ENCODE results near the gene DTX3. TPM values are rescaled to one million over a fixed set of nuclear protein-coding genes. Genes with fewer than 3 reads are reported as not detected.

The DTX3 gene
- total RNA-seq, 2 experiments from 2014 or later, result 15.5 to 16.5 TPM

DNA sequence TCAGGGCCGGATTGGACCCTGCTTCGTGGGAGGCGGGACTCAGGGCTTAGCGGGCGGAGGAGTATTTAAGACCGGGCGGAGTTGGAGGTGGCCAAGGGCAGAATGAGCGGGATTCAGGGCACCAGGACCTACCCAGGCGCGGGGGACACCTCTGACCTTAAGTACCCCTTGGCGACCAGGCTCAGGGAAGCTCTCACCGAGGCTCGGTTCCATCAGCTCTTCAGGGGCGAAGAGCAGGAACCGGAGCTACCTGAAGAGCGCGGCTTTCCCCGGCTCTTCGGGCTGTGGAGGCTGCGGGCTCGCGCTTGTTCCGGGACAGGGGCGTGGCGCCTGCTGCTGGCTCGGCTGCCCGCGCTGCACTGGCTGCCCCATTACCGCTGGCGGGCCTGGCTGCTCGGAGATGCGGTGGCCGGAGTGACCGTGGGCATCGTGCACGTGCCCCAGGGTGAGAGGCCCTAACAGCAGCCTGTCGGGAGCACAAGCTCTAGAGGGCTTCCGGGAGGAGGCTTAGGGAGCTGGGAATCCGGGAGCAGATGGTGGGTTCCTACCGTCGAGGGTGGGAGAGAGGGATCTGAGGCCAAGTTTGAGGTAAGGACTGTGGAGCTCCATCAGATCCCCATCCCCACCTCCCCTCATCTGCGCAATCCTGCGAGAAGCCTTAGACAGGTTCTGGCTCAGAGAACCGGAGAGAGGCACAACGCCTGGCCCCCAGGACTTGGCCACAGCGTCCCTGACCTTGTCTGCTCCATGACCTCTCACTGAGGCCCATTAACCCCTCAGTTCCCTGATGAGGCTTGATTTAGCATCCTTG is 15.0 kb downstream of the DTX3 start:
- Mint-ChIP-seq H3K9me3 (no peaks in the 10 kb centered on the region), H3K27me3 (peaks cover 92% of the 10 kb centered on the region), H3K4me1 (peaks cover 30% of the 10 kb centered on the region), H3K27ac (peak overlapping the region; percentile 58), H3K4me3 (no peak overlapping the region), H3K36me3 (ENCODE audit: low read depth) (no peaks in the 10 kb centered on the region)
- ChIA-PET CTCF (interaction anchor here (1.1 to 3.2 kb wide), 8 partner anchors 9 to 44 kb away, joined by 3 to 11 read pairs (median 6); no protein-coding TSS in a partner anchor), POLR2A (no interaction called here)
- no peak for DNase-seq

DNA sequence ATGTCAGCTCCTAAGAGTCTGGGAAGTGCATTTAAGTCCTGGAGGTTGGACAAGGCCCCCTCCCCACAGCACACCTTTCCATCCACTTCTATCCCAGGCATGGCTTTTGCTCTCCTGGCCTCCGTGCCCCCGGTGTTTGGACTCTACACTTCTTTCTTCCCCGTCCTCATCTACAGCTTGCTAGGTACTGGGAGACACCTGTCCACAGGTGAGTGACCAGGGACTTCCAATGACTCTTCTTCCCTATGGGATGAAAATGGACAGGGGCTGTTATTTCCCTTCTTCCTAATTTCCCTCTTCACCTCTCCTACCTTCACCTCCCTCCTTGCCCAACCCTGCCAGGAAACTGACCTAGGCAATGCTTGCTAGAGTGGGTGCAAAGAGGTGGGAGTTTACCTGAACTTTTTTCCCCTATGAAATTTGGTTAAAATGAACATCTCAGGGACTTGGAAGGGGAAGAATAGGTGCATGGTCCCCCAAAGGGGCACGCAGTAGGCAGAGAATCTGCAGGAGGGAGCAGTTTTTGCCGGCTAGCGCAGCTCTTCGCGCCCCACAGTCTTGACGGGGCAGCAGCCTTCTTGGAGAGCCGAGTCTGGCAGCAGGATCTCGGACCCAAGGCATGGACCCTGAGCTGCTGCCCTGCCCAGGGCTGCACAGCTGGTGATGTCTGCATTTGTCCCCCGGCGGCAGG is 15.8 kb downstream of the DTX3 start:
- Mint-ChIP-seq H3K36me3 (ENCODE audit: low read depth) (no peaks in the 10 kb centered on the region), H3K4me3 (peak overlapping the region; percentile 62), H3K27ac (no peak overlapping the region), H3K27me3 (peaks cover 94% of the 10 kb centered on the region), H3K9me3 (no peaks in the 10 kb centered on the region), H3K4me1 (peaks cover 30% of the 10 kb centered on the region)
- ChIA-PET CTCF (interaction anchor here (0.6 to 3.2 kb wide), 16 partner anchors 8 to 168 kb away, joined by 3 to 16 read pairs (median 4); partner anchors contain the start of genes ARHGEF25 and B4GALNT1), POLR2A (no interaction called here)
- no peak for DNase-seq

DNA sequence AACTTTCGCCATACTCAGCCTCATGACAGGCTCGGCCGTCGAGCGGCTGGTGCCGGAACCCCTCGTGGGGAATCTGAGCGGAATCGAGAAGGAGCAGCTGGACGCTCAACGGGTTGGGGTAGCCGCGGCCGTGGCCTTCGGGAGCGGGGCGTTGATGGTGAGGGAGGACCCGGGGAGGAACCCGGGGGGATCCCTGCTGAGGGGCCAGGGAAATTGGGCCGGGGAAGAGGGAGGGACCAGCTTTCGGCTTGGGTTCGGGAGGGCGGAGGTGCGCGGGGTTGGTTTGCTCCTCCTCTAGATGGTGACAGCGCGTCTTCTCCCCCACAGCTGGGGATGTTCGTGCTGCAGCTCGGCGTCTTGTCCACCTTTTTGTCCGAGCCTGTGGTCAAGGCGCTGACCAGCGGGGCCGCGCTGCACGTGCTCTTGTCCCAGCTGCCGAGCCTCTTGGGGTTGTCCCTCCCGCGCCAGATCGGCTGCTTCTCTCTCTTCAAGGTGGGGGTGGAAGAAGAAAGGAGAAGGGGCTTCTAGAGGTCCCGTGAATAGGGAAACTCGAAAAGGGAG is 16.4 kb downstream of the DTX3 start:
- CTCF ChIA-PET, result interaction anchor here (0.6 to 3.2 kb wide), 13 partner anchors 10 to 168 kb away, joined by 3 to 16 read pairs (median 4); partner anchors contain the start of genes ARHGEF25 and B4GALNT1
- POLR2A ChIA-PET, result no interaction called here
- Mint-ChIP-seq H3K4me1 (peaks cover 30% of the 10 kb centered on the region), H3K27ac (no peak overlapping the region), H3K9me3 (no peaks in the 10 kb centered on the region), H3K36me3 (ENCODE audit: low read depth) (no peaks in the 10 kb centered on the region), H3K27me3 (peaks cover 94% of the 10 kb centered on the region), H3K4me3 (peak overlapping the region; percentile 62)
- DNase-seq, result no peak

DNA sequence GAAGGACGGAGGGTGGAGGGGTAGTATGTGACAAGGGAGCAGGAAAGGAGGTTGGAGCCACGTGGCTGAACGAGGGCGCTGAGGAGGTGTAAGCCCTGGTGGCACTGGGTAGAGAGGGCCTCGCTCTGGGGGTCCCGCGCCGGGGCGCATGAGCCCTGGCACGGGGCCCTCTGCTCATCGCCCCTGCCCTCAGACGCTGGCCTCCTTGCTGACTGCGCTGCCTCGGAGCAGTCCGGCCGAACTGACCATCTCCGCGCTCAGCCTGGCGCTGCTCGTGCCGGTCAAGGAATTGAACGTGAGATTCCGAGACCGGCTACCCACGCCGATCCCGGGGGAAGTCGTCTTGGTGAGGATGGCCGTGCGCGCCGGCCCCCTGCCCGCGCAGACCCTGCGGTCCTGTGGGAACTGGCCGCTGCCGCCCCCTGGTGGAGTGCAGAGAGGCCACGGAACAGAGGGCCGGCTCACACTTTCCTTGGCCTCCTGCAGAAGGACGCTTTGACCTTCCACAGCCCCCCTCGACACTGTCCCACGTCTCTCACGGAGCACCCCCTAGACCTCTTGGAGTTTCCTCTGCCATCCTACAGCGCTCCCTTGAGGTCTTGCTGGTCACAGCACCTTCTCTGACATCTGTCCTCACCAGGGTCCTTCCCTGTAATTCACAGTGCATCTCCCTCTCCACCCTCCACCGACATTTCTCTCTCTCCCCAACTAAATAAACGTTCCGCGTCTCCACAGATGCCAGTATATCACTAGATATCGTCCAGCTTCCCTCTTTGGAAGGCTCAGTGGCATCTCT is 17.1 kb downstream of the DTX3 start:
- CTCF ChIA-PET, result interaction anchor here (0.6 to 3.2 kb wide), 13 partner anchors 11 to 169 kb away, joined by 3 to 16 read pairs (median 4); partner anchors contain the start of genes ARHGEF25, B4GALNT1 and OS9
- Mint-ChIP-seq H3K27me3 (peaks cover 96% of the 10 kb centered on the region), H3K9me3 (no peaks in the 10 kb centered on the region), H3K4me3 (peak overlapping the region; percentile 62), H3K27ac (no peak overlapping the region), H3K36me3 (ENCODE audit: low read depth) (no peaks in the 10 kb centered on the region), H3K4me1 (peaks cover 30% of the 10 kb centered on the region)
- DNase-seq, result peak; percentile 58
- POLR2A ChIA-PET, result no interaction called here

DNA sequence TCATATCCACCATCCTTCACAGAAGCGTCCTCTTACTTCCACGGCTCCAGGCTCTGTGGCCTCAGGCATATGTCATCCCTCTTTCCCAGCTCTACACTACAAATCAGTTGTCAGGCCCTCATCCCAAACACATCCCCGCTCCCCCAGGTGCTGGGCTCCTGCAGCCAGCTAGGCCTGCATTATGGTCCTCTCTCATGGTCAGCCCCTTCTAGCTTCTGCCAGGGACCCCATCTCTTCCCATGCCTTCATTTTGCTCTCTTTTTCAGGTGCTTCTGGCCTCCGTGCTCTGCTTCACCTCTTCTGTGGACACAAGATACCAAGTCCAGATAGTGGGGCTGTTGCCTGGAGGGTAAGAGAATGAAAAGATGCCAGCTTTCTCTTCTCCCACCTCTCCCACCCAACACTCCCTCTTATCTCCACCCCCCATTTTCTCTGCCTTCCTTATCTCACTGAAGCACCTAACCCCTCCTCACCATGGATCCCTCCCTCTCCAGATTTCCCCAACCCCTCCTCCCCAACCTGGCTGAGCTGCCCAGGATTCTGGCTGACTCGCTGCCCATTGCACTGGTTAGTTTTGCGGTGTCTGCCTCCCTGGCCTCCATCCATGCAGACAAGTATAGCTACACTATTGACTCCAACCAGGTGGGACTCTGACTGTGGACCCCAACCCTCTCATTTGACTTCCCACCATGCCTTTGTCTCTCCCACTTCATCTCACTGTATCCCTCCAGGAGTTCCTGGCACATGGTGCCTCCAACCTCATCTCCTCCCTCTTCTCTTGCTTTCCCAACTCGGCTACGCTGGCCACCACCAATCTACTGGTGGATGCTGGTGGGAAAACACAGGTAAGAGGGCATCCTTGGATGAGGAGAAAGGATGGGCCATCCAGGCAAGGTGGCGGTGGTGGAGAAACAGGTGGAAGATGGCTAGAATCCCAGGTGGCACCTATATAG is 17.9 kb downstream of the DTX3 start:
- ChIA-PET CTCF (interaction anchor here (0.6 to 2.4 kb wide), 8 partner anchors 10 to 167 kb away, joined by 3 to 16 read pairs (median 3); partner anchors contain the start of genes B4GALNT1, INHBE and OS9), POLR2A (no interaction called here)
- no peak for DNase-seq
- peaks cover 93% of the 10 kb centered on the region for H3K27me3 Mint-ChIP-seq
- H3K27ac Mint-ChIP-seq, result no peak overlapping the region
- no peaks in the 10 kb centered on the region for H3K36me3 Mint-ChIP-seq (ENCODE audit: low read depth)
- H3K4me3 Mint-ChIP-seq, result no peak overlapping the region
- no peaks in the 10 kb centered on the region for H3K9me3 Mint-ChIP-seq
- H3K4me1 Mint-ChIP-seq, result peaks cover 34% of the 10 kb centered on the region

DNA sequence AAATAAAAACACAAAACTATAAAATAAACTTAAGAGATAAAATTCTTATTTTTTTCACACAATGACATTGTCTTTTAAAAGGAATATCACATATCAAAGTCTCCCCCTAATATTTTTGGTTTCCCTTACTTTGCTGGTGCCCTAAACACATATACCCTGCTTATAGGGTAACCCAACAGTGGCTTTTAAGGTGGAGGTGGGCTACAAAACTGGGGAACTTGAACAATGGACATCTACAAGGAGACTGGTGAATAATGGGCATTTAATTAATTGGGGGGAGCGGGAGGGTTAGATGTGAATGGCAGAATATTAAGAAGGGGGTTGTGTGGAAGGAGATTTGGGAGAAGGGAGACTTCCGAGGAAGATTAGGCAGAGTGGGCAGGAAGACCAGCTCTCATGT is 18.8 kb downstream of the DTX3 start:
- Mint-ChIP-seq H3K4me3 (no peak overlapping the region), H3K9me3 (no peaks in the 10 kb centered on the region), H3K36me3 (ENCODE audit: low read depth) (no peaks in the 10 kb centered on the region), H3K4me1 (peaks cover 40% of the 10 kb centered on the region), H3K27ac (no peak overlapping the region), H3K27me3 (peaks cover 92% of the 10 kb centered on the region)
- no peak for DNase-seq
- CTCF ChIA-PET, result no interaction called here
- POLR2A ChIA-PET, result no interaction called here

DNA sequence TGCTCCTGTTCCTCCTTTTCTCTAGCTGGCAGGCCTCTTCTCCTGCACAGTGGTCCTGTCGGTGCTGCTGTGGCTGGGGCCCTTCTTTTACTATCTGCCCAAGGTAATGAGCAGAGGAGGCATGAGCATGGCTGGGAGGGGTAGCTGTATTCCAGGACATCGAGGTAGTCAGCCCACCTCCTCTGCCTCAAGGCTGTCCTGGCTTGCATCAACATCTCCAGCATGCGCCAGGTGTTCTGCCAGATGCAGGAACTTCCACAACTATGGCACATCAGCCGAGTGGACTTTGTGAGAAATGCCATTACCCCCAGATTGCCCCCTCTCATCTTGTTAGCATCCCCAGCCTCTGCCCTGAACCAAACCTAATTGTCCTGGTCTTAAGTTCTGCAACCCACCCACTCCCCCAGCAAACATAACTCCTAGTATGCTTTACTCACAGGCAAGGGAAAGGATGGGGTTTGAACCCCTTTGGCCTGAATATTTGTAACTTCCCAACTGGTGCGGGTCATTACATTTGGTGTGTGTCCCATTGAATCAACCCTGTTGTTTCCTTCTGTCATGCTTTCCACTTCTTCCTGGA is 19.3 kb downstream of the DTX3 start:
- no peak for DNase-seq
- peaks cover 92% of the 10 kb centered on the region for H3K27me3 Mint-ChIP-seq
- no peaks in the 10 kb centered on the region for H3K9me3 Mint-ChIP-seq
- ChIA-PET POLR2A (no interaction called here), CTCF (no interaction called here)
- H3K36me3 Mint-ChIP-seq (ENCODE audit: low read depth), result no peaks in the 10 kb centered on the region
- H3K27ac Mint-ChIP-seq, result no peak overlapping the region
- no peak overlapping the region for H3K4me3 Mint-ChIP-seq
- H3K4me1 Mint-ChIP-seq, result peaks cover 39% of the 10 kb centered on the region

DNA sequence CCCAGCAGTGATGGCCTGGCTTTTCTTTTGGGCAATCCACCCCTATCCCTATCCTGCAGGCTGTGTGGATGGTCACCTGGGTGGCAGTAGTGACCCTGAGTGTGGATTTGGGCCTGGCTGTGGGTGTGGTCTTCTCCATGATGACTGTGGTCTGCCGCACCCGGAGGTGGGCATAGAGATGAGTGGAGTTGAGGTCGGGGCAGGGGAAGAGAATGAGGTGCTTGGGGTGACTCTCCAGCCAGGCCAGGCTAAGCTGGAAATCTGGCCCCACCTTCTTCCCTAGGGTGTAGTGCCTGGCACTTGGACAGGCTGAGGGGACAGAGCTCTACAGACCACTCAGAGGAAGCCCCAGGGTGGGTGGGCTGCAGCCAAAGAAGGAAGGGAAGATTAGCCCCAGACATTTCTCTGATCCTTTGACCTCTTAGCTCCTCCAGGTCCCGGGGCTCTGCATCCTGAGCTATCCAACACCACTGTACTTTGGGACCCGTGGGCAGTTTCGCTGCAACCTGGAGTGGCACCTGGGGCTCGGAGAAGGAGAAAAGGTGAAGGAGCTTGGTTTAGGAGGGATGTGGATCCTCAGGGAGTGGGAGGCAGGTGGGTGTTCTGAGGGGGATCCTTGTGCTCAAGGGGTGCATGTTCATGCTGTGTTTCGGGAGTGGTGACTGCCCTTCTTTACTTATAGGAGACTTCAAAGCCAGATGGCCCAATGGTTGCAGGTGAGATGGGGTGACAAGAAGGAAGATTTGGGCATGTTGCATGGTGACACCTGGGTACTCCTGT is 20.0 kb downstream of the DTX3 start:
- POLR2A ChIA-PET, result no interaction called here

DNA sequence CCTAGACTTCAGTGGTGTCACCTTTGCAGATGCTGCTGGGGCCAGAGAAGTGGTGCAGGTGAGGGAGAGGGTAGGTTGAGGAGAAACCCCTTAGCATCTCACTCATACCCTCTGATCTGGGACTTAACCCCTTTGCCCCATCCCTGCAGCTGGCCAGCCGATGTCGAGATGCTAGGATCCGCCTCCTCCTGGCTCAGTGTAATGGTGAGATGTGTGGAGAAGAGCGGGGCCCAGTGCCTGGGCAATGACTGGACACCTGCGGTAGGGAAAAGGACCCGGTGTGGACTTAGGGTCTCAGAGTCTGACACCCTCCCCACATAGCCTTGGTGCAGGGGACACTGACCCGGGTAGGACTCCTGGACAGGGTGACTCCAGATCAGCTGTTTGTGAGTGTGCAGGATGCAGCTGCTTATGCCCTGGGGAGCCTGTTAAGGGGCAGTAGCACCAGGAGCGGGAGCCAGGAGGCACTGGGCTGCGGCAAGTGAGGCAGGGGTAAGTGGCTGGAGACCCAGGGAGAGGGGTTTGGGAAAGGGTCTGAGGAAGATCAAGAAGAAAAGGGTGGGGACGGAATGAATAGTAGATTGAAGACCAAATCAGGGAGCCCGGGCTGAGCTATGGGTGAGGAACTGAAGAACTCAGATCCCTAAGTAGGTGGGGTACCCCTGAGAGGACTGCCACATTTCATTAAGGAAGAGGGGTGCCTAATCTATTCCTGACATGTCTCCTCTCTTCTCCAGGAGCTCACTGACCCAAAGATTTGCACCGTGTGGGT is 20.8 kb downstream of the DTX3 start:
- no peaks in the 10 kb centered on the region for H3K36me3 Mint-ChIP-seq (ENCODE audit: low read depth)
- DNase-seq, result no peak

More for the DNA sequence above, 20.0 kb downstream of the DTX3 start:
- Mint-ChIP-seq H3K4me3 (no peak overlapping the region), H3K27me3 (peaks cover 94% of the 10 kb centered on the region), H3K36me3 (ENCODE audit: low read depth) (no peaks in the 10 kb centered on the region), H3K27ac (no peak overlapping the region), H3K4me1 (peaks cover 35% of the 10 kb centered on the region), H3K9me3 (no peaks in the 10 kb centered on the region)
- CTCF ChIA-PET, result interaction anchor here (1.0 to 1.4 kb wide), 2 partner anchors 10 to 41 kb away, joined by 3 to 5 read pairs; no protein-coding TSS in a partner anchor
- no peak for DNase-seq

More for the DNA sequence above, 20.8 kb downstream of the DTX3 start:
- no peak overlapping the region for H3K4me3 Mint-ChIP-seq
- no peaks in the 10 kb centered on the region for H3K9me3 Mint-ChIP-seq
- ChIA-PET POLR2A (no interaction called here), CTCF (interaction anchor here (0.5 to 1.4 kb wide), 4 partner anchors 11 to 383 kb away, joined by 3 to 5 read pairs (median 3); no protein-coding TSS in a partner anchor)
- H3K27me3 Mint-ChIP-seq, result peaks cover 93% of the 10 kb centered on the region
- H3K27ac Mint-ChIP-seq, result no peak overlapping the region
- H3K4me1 Mint-ChIP-seq, result peaks cover 29% of the 10 kb centered on the region

Measured in activated CD4-positive, alpha-beta T cell treated with anti-CD3 and anti-CD28 coated beads, Interleukin-2, amount 10 ng/mL, durations not matched to agents 7 days and 5 days (primary cell).